H1 (cell line): ENCODE results near the gene FSTL4. TPM values are rescaled to one million over a fixed set of nuclear protein-coding genes. Genes with fewer than 3 reads are reported as not detected.
A peak's percentile ranks its signal among the peaks of the same experiment; 100 is the strongest.

Experiments
- CTCF ChIA-PET: fragments of 300-600 bp; sonication (Branson Sonifier 250); formaldehyde crosslinking; loops from one replicate; lab custom pipeline; 2021; ENCODE audit not compliant: partially characterized antibody; lab: Charles Lee
- POLR2A ChIA-PET: fragments of 300-600 bp; sonication (Branson Sonifier 250); formaldehyde crosslinking; loops from one replicate; lab custom pipeline; 2021; ENCODE audit warnings: inconsistent platforms; ENCODE audit not compliant: partially characterized antibody; lab: Charles Lee
- DNase-seq, 2 experiments: peaks; one replicate each; pipeline versions ENCODE4 v3.0.0 to v3.0.0-alpha.2; 2010 to 2022; ENCODE audit warnings: low spot score in 2 of 2, low read depth in 1 of 2, mixed read lengths in 1 of 2
- FAIRE-seq: peaks from 2 replicates; lab custom pipeline; 2011; peaks lifted over from hg19 to GRCh38; lab: Jason Lieb, UNC
- H2AFZ ChIP-seq: 2 replicates; pipeline ENCODE4 v1.8.1; 2012; ENCODE audit warnings: low read length, inconsistent platforms
- H2AK5ac ChIP-seq: 2 replicates; pipeline ENCODE4 v1.6.1; 2013; ENCODE audit warnings: low read depth, low read length
- H2BK120ac ChIP-seq: replicated peaks from 2 replicates; pipeline ENCODE3; 2013; ENCODE audit warnings: low read depth, low read length, inconsistent platforms
- H2BK12ac ChIP-seq: 2 replicates; pipeline ENCODE4 v1.6.1; 2013; ENCODE audit warnings: low read depth, low read length
- H2BK15ac ChIP-seq: 2 replicates; pipeline ENCODE4 v1.6.1; 2013; ENCODE audit warnings: low read length
- H2BK20ac ChIP-seq: 2 replicates; pipeline ENCODE4 v1.6.1; 2013; ENCODE audit warnings: low read length
- H2BK5ac ChIP-seq: 2 replicates; pipeline ENCODE4 v1.6.1; 2013; ENCODE audit warnings: low read depth, low read length
- H3K14ac ChIP-seq: 2 replicates; pipeline ENCODE4 v1.6.1; 2013; ENCODE audit warnings: inconsistent platforms; ENCODE audit not compliant: insufficient read length
- H3K18ac ChIP-seq: 2 replicates; pipeline ENCODE4 v1.6.1; 2013; ENCODE audit warnings: low read length; ENCODE audit errors: extremely low read depth
- H3K23ac ChIP-seq: 2 replicates; pipeline ENCODE4 v1.6.1; 2013; ENCODE audit warnings: inconsistent platforms; ENCODE audit not compliant: insufficient read length
- H3K23me2 ChIP-seq: 2 replicates; pipeline ENCODE4 v1.6.1; 2013; ENCODE audit warnings: low read depth, low read length
- H3K27ac ChIP-seq: 2 replicates; pipeline ENCODE4 v1.6.1; 2011; ENCODE audit warnings: low read depth, low read length, inconsistent platforms
- H3K27me3 ChIP-seq, 4 experiments: replicated peaks in 1 of 4; 1 replicate in 1 of 4; 2 replicates in 3 of 4; pipeline versions ENCODE4 v1.6.1 to v1.8.1; 2011 to 2013; ENCODE audit warnings: low read length in 3 of 4, mild to moderate bottlenecking in 3 of 4, inconsistent platforms in 2 of 4, mixed read lengths in 2 of 4, moderate library complexity in 1 of 4; ENCODE audit not compliant: control insufficient read depth in 3 of 4, insufficient read depth in 3 of 4; ENCODE audit errors: extremely low read depth in 1 of 4
- H3K36me3 ChIP-seq, 4 experiments: 2 replicates each; pipeline versions ENCODE4 v1.6.1 to v1.8.1; 2011 to 2013; ENCODE audit warnings: mild to moderate bottlenecking in 4 of 4, low read length in 3 of 4, moderate library complexity in 2 of 4, control low read depth in 1 of 4, inconsistent platforms in 1 of 4; ENCODE audit not compliant: insufficient read depth in 4 of 4, control insufficient read depth in 2 of 4
- H3K4ac ChIP-seq: replicated peaks from 2 replicates; pipeline ENCODE3; 2013; ENCODE audit warnings: low read length, low read depth, mixed read lengths, inconsistent platforms; ENCODE audit not compliant: insufficient read length
- H3K4me1 ChIP-seq, 4 experiments: replicated peaks in 1 of 4; 1 replicate in 1 of 4; 2 replicates in 3 of 4; pipeline versions ENCODE4 v1.6.1 to v1.8.1; 2011 to 2013; ENCODE audit warnings: low read length in 3 of 4, inconsistent platforms in 2 of 4, mixed read lengths in 1 of 4; ENCODE audit not compliant: insufficient read depth in 4 of 4, control insufficient read depth in 3 of 4
- H3K4me2 ChIP-seq, 2 experiments: 2 replicates each; pipeline versions ENCODE4 v1.6.1 to v1.8.1; 2011 to 2013; ENCODE audit warnings: low read depth in 2 of 2, low read length in 2 of 2, control low read depth in 1 of 2, inconsistent platforms in 1 of 2, mild to moderate bottlenecking in 1 of 2; ENCODE audit not compliant: insufficient read depth in 1 of 2
- H3K4me3 ChIP-seq, 4 experiments: fragments of 200-600, 300-600 bp in 1 of 4; sonication (generic), shearing (Covaris generic), sonication (Bioruptor Twin) in 1 of 4; 2 replicates each; pipeline versions ENCODE4 v1.5.1 to v1.8.1; 2011 to 2016; ENCODE audit warnings: low read length in 4 of 4, low read depth in 3 of 4, control low read depth in 2 of 4, inconsistent platforms in 2 of 4, mild to moderate bottlenecking in 2 of 4, mixed read lengths in 1 of 4, moderate library complexity in 1 of 4; ENCODE audit not compliant: insufficient read depth in 2 of 4; ENCODE audit errors: extremely low read depth in 1 of 4
- H3K56ac ChIP-seq: replicated peaks from 2 replicates; pipeline ENCODE3; 2013; ENCODE audit warnings: low read depth, mild to moderate bottlenecking, mixed read lengths, low read length, inconsistent platforms; ENCODE audit not compliant: insufficient read length
- H3K79me1 ChIP-seq: 2 replicates; pipeline ENCODE4 v1.6.1; 2013; ENCODE audit warnings: low read depth, low read length, control low read depth
- H3K79me2 ChIP-seq, 2 experiments: 2 replicates each; pipeline versions ENCODE4 v1.6.1 to v1.8.1; 2012 to 2013; ENCODE audit warnings: low read length in 2 of 2, mild to moderate bottlenecking in 2 of 2, inconsistent platforms in 1 of 2; ENCODE audit not compliant: insufficient read depth in 2 of 2, control insufficient read depth in 1 of 2
- H3K9ac ChIP-seq, 4 experiments: replicated peaks in 1 of 4; 1 replicate in 1 of 4; 2 replicates in 3 of 4; pipeline versions ENCODE4 v1.6.1 to v1.8.1; 2011 to 2013; ENCODE audit warnings: low read depth in 3 of 4, low read length in 3 of 4, control low read depth in 2 of 4, mild to moderate bottlenecking in 2 of 4, moderate library complexity in 2 of 4, inconsistent platforms in 1 of 4; ENCODE audit errors: extremely low read depth in 1 of 4
- H3K9me3 ChIP-seq, 2 experiments: 2 replicates each; pipeline versions ENCODE4 v1.6.1 to v1.8.1; 2012 to 2013; ENCODE audit warnings: mild to moderate bottlenecking in 2 of 2, moderate library complexity in 2 of 2, control low read depth in 1 of 2, inconsistent platforms in 1 of 2, low read depth in 1 of 2, low read length in 1 of 2, mixed read lengths in 1 of 2; ENCODE audit not compliant: insufficient read depth in 2 of 2
- H4K20me1 ChIP-seq, 2 experiments: replicated peaks in 1 of 2; 2 replicates each; pipeline versions ENCODE3 to v1.8.1; 2011 to 2013; ENCODE audit warnings: inconsistent platforms in 2 of 2, low read length in 2 of 2, mild to moderate bottlenecking in 1 of 2; ENCODE audit not compliant: insufficient read depth in 2 of 2, control insufficient read depth in 1 of 2
- H4K5ac ChIP-seq: 2 replicates; pipeline ENCODE4 v1.6.1; 2013; ENCODE audit warnings: low read length, low read depth, mixed read lengths, inconsistent platforms; ENCODE audit not compliant: insufficient read length
- H4K8ac ChIP-seq: 2 replicates; pipeline ENCODE4 v1.8.0; 2013; ENCODE audit warnings: mild to moderate bottlenecking, moderate library complexity, low read length, inconsistent platforms; ENCODE audit not compliant: insufficient read depth; ENCODE audit errors: extremely low read depth
- H4K91ac ChIP-seq: replicated peaks from 2 replicates; pipeline ENCODE3; 2013; ENCODE audit warnings: low read length, mixed read lengths, inconsistent platforms; ENCODE audit not compliant: insufficient read length
- CEBPB ChIP-seq: IDR thresholded peaks from 2 replicates; pipeline ENCODE4 v1.6.1; 2012; ENCODE audit warnings: low read depth, low read length
- CHD1 ChIP-seq: IDR thresholded peaks from 2 replicates; pipeline ENCODE4 v1.6.1; 2012; ENCODE audit warnings: low read depth, low read length, improper control_type of control experiment
- WGBS, 2 experiments: shearing (Covaris generic) in 1 of 2; methylation state at CpG; one replicate each; pipeline versions ENCODE4 v1.1.6 to v1.1.7; 2013 to 2015; ENCODE audit warnings: low lambda C conversion rate in 2 of 2, mixed read lengths in 2 of 2, inconsistent platforms in 1 of 2, low coverage in 1 of 2, missing lambda C conversion rate in 1 of 2; ENCODE audit not compliant: insufficient replicate concordance in 2 of 2, insufficient coverage in 1 of 2, insufficient read length in 1 of 2; ENCODE audit errors: extremely low coverage in 1 of 2, missing lambda C conversion rate in 1 of 2; 5-methylcytosine and 5-hydroxymethylcytosine counted together
- polyA plus RNA-seq, 7 experiments: library from polyadenylated mRNA; depleted of rRNA in 3 of 7; stranded (reverse) in 5 of 7; unstranded in 2 of 7; fragments of >200 nt in 5 of 7; fragments of 200-250 nt in 2 of 7; gene quantifications; 1 replicate in 5 of 7; 2 replicates in 1 of 7; 4 replicates in 1 of 7; pipeline versions ENCODE4 v1.2.1 to v1.2.3, GENCODE V29; 2011 to 2013; ENCODE audit warnings: missing spikeins in 2 of 7, mixed read lengths in 2 of 7
- total RNA-seq: library from RNA; stranded (reverse); fragmentation: NEBNext Ultra II Directional; extraction: Animal tissue kit (Norgen Biotek cat#: 25700); gene quantifications from 2 replicates; pipeline ENCODE4 v1.2.1, GENCODE V29; 2021

FSTL4 gene
- total and polyA plus RNA-seq, 2 of the 8 experiments (the other 6 are each of a cell fraction or from before 2014, with no cell fraction given) = 3.1 to 4.1 TPM

- Histone ChIP-seq H3K4me3 (no peak overlapping the region), H3K18ac (no peak overlapping the region), H2AK5ac (no peak overlapping the region), H3K14ac (no peak overlapping the region), H3K23ac (no peak overlapping the region), H3K27ac (no peak overlapping the region), H2BK12ac (no peak overlapping the region), H2BK20ac (no peak overlapping the region), H4K20me1 (no peaks in the 10 kb centered on the region), H3K79me2 (no peaks in the 10 kb centered on the region), H3K79me1 (no peaks in the 10 kb centered on the region), H3K23me2 (no peaks in the 10 kb centered on the region), H2BK5ac (no peak overlapping the region), H3K4ac (no peak overlapping the region), H3K36me3 (no peaks in the 10 kb centered on the region; a peak in 1 of 8 replicates), H2AFZ (no peak overlapping the region), H3K27me3 (no peaks in the 10 kb centered on the region), H2BK120ac (no peak overlapping the region), H3K9me3 (peaks cover 0 to 3% of the 10 kb centered on the region in 2 experiments; a peak in 1 of 4 replicates), H3K4me1 (peaks cover 0 to 2% (median 0%) of the 10 kb centered on the region in 4 experiments; a peak in 1 of 7 replicates), H3K56ac (no peak overlapping the region), H4K5ac (no peak overlapping the region), H4K91ac (no peak overlapping the region), H2BK15ac (no peak overlapping the region), H3K4me2 (no peak overlapping the region), H3K9ac (no peak overlapping the region), H4K8ac (no peak overlapping the region)
- DNase-seq (no peak), FAIRE-seq (no peak)
- ChIA-PET CTCF (interaction anchor here (0.9 to 2.3 kb wide), 3 partner anchors 18 to 376 kb away, joined by 3 to 6 read pairs (median 3); no protein-coding TSS in a partner anchor), POLR2A (no interaction called here)
- TF ChIP-seq CEBPB (peak; percentile 36; the same call in 1 of the 2 replicates), CHD1 (no peak)
- WGBS, 2 experiments = 50% methylated on average over 1 of the region's 1 CpG; no CpG with 5 or more reads in 1 of the 2 experiments
Measured at GRCh38 chr5:133546500-133546899, 65.8 kb downstream of the FSTL4 start.
